Right lobe of liver (tissue), 6 donors: ENCODE results near the gene NPAS2. TPM values are rescaled to one million over a fixed set of nuclear protein-coding genes. Genes with fewer than 3 reads are reported as not detected.

ENCODE experiments used
- ATAC-seq, 4 donors: fragments of 200-7000 bp; cut with Tn5 transposase; one replicate each; pipeline ENCODE4 v1.9.1; 2020; ENCODE audit warnings: mild to moderate bottlenecking in 4 of 4, moderate library complexity in 4 of 4
- DNase-seq, 3 donors: peaks; one replicate each; pipeline ENCODE4 v3.0.0-alpha.2; 2020
- H3K27ac ChIP-seq, 3 donors: fragments of 200-600 bp; one replicate each; pipeline ENCODE4 v1.8.0; 2022
- H3K27me3 ChIP-seq, 2 donors: fragments of 200-600 bp; one replicate each; pipeline ENCODE4 v1.8.0; 2022
- H3K36me3 ChIP-seq, 4 donors: fragments of 200-600 bp; sonication (generic) in 1 of 4; one replicate each; pipeline versions ENCODE4 v1.5.1 to v1.8.0; 2017 to 2022; ENCODE audit warnings: control low read depth in 1 of 4
- H3K4me1 ChIP-seq, 4 donors: fragments of 200-600 bp; sonication (generic) in 1 of 4; one replicate each; pipeline versions ENCODE4 v1.5.1 to v1.8.0; 2017 to 2022; ENCODE audit warnings: control low read depth in 1 of 4
- H3K4me3 ChIP-seq, 3 donors: fragments of 200-600 bp; one replicate each; pipeline ENCODE4 v1.8.0; 2022
- H3K9me3 ChIP-seq, 4 donors: fragments of 200-600 bp; sonication (generic) in 1 of 4; one replicate each; pipeline versions ENCODE4 v1.5.1 to v1.8.0; 2017 to 2022; ENCODE audit warnings: control low read depth in 1 of 4
- CTCF ChIP-seq, 4 donors: fragments of 200-600 bp in 3 of 4; fragments of 450-650 bp in 1 of 4; IDR thresholded peaks; one replicate each; pipeline versions ENCODE4 v1.5.1 to v1.8.0; 2016 to 2022; ENCODE audit warnings: antibody characterized with exemption in 4 of 4, mild to moderate bottlenecking in 2 of 4
- POLR2A ChIP-seq: fragments of 450-650 bp; IDR thresholded peaks from one replicate; pipeline ENCODE4 v1.6.1; 2017; ENCODE audit warnings: antibody characterized with exemption, mild to moderate bottlenecking
- WGBS: methylation state at CpG from one replicate; pipeline ENCODE4 v1.1.6; 2018; ENCODE audit warnings: low coverage, low lambda C conversion rate; ENCODE audit not compliant: insufficient coverage; ENCODE audit errors: missing lambda C conversion rate; 5-methylcytosine and 5-hydroxymethylcytosine counted together
- intact Hi-C, 2 donors: fragments of 100-400 bp; cut with DNase I; formaldehyde crosslinking; loops; one replicate each; pipeline versions ENCODE4 v1.11.2 to v1.14.1; 2022
- total RNA-seq, 6 experiments: library from RNA; depleted of rRNA in 2 of 6; stranded (reverse); fragments of >200 nt in 2 of 6; fragmentation: NEBNext Ultra II Directional in 3 of 6; extraction: Animal tissue kit (Norgen Biotek cat#: 25700) in 3 of 6; gene quantifications; one replicate each; pipeline versions ENCODE4 v1.1.0 to v1.2.4, GENCODE V29; 2016 to 2023
- donor health status: DM: no; HTN: yes; CAD: no.
- donor health status: DM: no; HTN: no; CAD: no.
- donor health status: DM: no; HTN: no; CAD: no.
- donor health status: DM: no; HTN: yes; CAD: no.
- donor health status: DM: no; HTN: yes; CAD: no.

The NPAS2 gene
- total RNA-seq, 6 experiments from 2014 or later = 8.8 to 33.3 (median 24.5) TPM

GRCh38 chr2:100997509-100998234, 177.7 kb downstream of the NPAS2 start:
- peaks cover 0 to 5% (median 0%) of the 10 kb centered on the region in 4 donors for H3K36me3 ChIP-seq
- no peaks in the 10 kb centered on the region for H3K9me3 ChIP-seq
- H3K27ac ChIP-seq = peak overlapping the region; percentile 74 to 90 (median 89)
- intact Hi-C loops = no loop called here
- no peak overlapping the region for H3K4me3 ChIP-seq
- 65% methylated on average over 3 of the region's 5 CpGs for WGBS
- peaks cover 0 to 36% (median 14%) of the 10 kb centered on the region in 4 donors for H3K4me1 ChIP-seq
- H3K27me3 ChIP-seq = no peaks in the 10 kb centered on the region
- no peak for DNase-seq
- TF ChIP-seq CTCF (IDR thresholded peaks at IDR 0.05) (no peak), POLR2A (no peak)
- ATAC-seq = peak; percentile 4 to 34 (median 11)

GRCh38 chr2:100998235-100998573, 178.3 kb downstream of the NPAS2 start:
- peak; percentile 4 to 28 (median 16) for ATAC-seq
- intact Hi-C loops = no loop called here
- peaks cover 0 to 40% (median 15%) of the 10 kb centered on the region in 4 donors for H3K4me1 ChIP-seq
- H3K27me3 ChIP-seq = no peaks in the 10 kb centered on the region
- no peak overlapping the region for H3K4me3 ChIP-seq
- peak overlapping the region; percentile 74 to 90 (median 89) for H3K27ac ChIP-seq
- no peak for DNase-seq
- peaks cover 0 to 4% (median 0%) of the 10 kb centered on the region in 4 donors for H3K36me3 ChIP-seq
- TF ChIP-seq POLR2A (peak; percentile 15), CTCF (IDR thresholded peaks at IDR 0.05) (no peak)
- 29% methylated on average over 6 of the region's 6 CpGs for WGBS
- H3K9me3 ChIP-seq = no peaks in the 10 kb centered on the region

GRCh38 chr2:100999995-101000394, 180.1 kb downstream of the NPAS2 start:
- WGBS = 93% methylated on average over 2 of the region's 2 CpGs
- intact Hi-C loops = no loop called here
- H3K27ac ChIP-seq = no peak overlapping the region
- H3K27me3 ChIP-seq = no peaks in the 10 kb centered on the region
- H3K4me1 ChIP-seq = peaks cover 0 to 47% (median 19%) of the 10 kb centered on the region in 4 donors
- no peaks in the 10 kb centered on the region for H3K9me3 ChIP-seq
- H3K4me3 ChIP-seq = no peak overlapping the region
- peaks cover 0 to 17% (median 6%) of the 10 kb centered on the region in 4 donors for H3K36me3 ChIP-seq
- TF ChIP-seq POLR2A (no peak), CTCF (IDR thresholded peaks at IDR 0.05) (no peak)
- DNase-seq = no peak
- no peak for ATAC-seq

GRCh38 chr2:101001691-101002561, 182.0 kb downstream of the NPAS2 start, which contains the start of gene RPL31:
RPL31 (plus strand) TSS chr2:101002289; CDS start chr2:101002702, 413 bp downstream.
- H3K9me3 ChIP-seq = no peaks in the 10 kb centered on the region
- no peaks in the 10 kb centered on the region for H3K27me3 ChIP-seq
- ATAC-seq = peak; percentile 90 to 96 (median 92)
- TF ChIP-seq POLR2A (peak; percentile 87), CTCF (IDR thresholded peaks at IDR 0.05) (no peak)
- peak within 1 kb of the TSS; percentile 75 to 85 (median 85) for H3K4me3 ChIP-seq
- DNase-seq = peak; percentile 98
- intact Hi-C loops = no loop called here
- H3K4me1 ChIP-seq = peaks cover 0 to 34% (median 14%) of the 10 kb centered on the region in 4 donors
- peak within 1 kb of the TSS; percentile 86 to 97 (median 90) for H3K27ac ChIP-seq
- 0% methylated on average over 23 of the region's 59 CpGs for WGBS
- peaks cover 5 to 37% (median 17%) of the 10 kb centered on the region in 4 donors for H3K36me3 ChIP-seq
